ENCODE results near the gene MSTO1.
"Not testable (repeated sequence)": the region's sequence is repeated elsewhere in the genome, so short reads cannot be mapped to it uniquely, and the experiment has no call there.

MSTO1 gene

GRCh38 chr1:155609515-155610256, at the start of gene MSTO1:
TSS of gene MSTO1 (plus strand) at chr1:155610218. CDS start at chr1:155610249, 31 bp downstream.
- Histone ChIP-seq H3K27me3 (no peaks in the 10 kb centered on the region), H3K4me3 (peak within 1 kb of the TSS; percentile 54 to 74), H3K9me3 (no peaks in the 10 kb centered on the region), H3K27ac (peak within 1 kb of the TSS; percentile 67 to 76), H3K4me1 (peaks cover 0 to 3% (median 0%) of the 10 kb centered on the region in 4 donors), H3K36me3 (peaks cover 12 to 14% (median 14%) of the 10 kb centered on the region in 3 donors)
- DNase-seq = peak; percentile 98
- intact Hi-C loops (cut with DNase I; ENCODE audit: low total_unique reads) = no loop called here
- TF ChIP-seq CTCF (IDR thresholded peaks at IDR 0.05) = peak in 1 of 2 experiments; percentile 23

- Histone ChIP-seq H3K27ac (peak overlapping the region; percentile 96 to 100), H3K4me3 (peak overlapping the region; percentile 95 to 98), H3K4me1 (peaks cover 0 to 50% (median 37%) of the 10 kb centered on the region in 4 donors)
- not testable (repeated sequence) for H3K27me3 ChIP-seq, H3K36me3 ChIP-seq, H3K9me3 ChIP-seq
- intact Hi-C loops (cut with DNase I; ENCODE audit: low total_unique reads) = loop anchor here (10.0 kb wide), 1 partner anchor 287 kb away; the partner anchor contains the start of genes CLK2 and HCN3
- peak; percentile 26 to 76 for DNase-seq
Measured at GRCh38 chr1:155561779-155562580, 48.0 kb upstream of the MSTO1 start.

- H3K36me3 ChIP-seq = peaks cover 0 to 5% (median 0%) of the 10 kb centered on the region in 3 donors
- H3K4me3 ChIP-seq = peak within 1 kb of the TSS; percentile 95 to 98
- H3K27me3 ChIP-seq = no peaks in the 10 kb centered on the region
- H3K27ac ChIP-seq = peak within 1 kb of the TSS; percentile 96 to 100
- no peaks in the 10 kb centered on the region for H3K9me3 ChIP-seq
- peak in 1 of 2 experiments; percentile 26 for TF ChIP-seq CTCF (IDR thresholded peaks at IDR 0.05)
- peak; percentile 91 to 97 for DNase-seq
- intact Hi-C loops (cut with DNase I; ENCODE audit: low total_unique reads) = loop anchor here (10.0 kb wide), 1 partner anchor 288 kb away; the partner anchor contains the start of genes CLK2 and HCN3
- H3K4me1 ChIP-seq = peaks cover 0 to 48% (median 37%) of the 10 kb centered on the region in 4 donors
Measured at GRCh38 chr1:155562581-155563376, 47.2 kb upstream of the MSTO1 start, which contains the start of gene ASH1L. TSS of gene ASH1L (minus strand) at chr1:155562803. CDS start at chr1:155521519, 41,284 bp downstream.

- peaks cover 0 to 42% (median 33%) of the 10 kb centered on the region in 4 donors for H3K4me1 ChIP-seq
- H3K9me3 ChIP-seq, H3K36me3 ChIP-seq, H3K27me3 ChIP-seq, DNase-seq: not testable (repeated sequence)
- H3K27ac ChIP-seq = peak overlapping the region; percentile 96 to 100
- peak overlapping the region; percentile 95 to 98 for H3K4me3 ChIP-seq
- intact Hi-C loops (cut with DNase I; ENCODE audit: low total_unique reads) = loop anchor here (10.0 kb wide), 1 partner anchor 289 kb away; the partner anchor contains the start of genes CLK2 and HCN3
Measured at GRCh38 chr1:155563377-155564022, 46.5 kb upstream of the MSTO1 start.

GRCh38 chr1:155569988-155570592, 39.9 kb upstream of the MSTO1 start:
- DNase-seq = no peak
- no peaks in the 10 kb centered on the region for H3K27me3 ChIP-seq
- H3K4me3 ChIP-seq = no peak overlapping the region
- intact Hi-C loops (cut with DNase I; ENCODE audit: low total_unique reads) = loop anchor here (10.0 kb wide), 1 partner anchor 295 kb away; the partner anchor contains the start of genes CLK2 and HCN3
- H3K36me3 ChIP-seq = peaks cover 0 to 6% (median 5%) of the 10 kb centered on the region in 3 donors
- TF ChIP-seq CTCF (IDR thresholded peaks at IDR 0.05) = no peak
- no peaks in the 10 kb centered on the region for H3K9me3 ChIP-seq
- no peak overlapping the region for H3K27ac ChIP-seq
- H3K4me1 ChIP-seq = peaks cover 0 to 5% (median 2%) of the 10 kb centered on the region in 4 donors
